NT2/D1 (cell line): ENCODE data around the gene GRWD1.

Experiments used
- YY1 ChIP-seq: IDR thresholded peaks from 2 replicates; pipeline ENCODE4 v1.6.1; 2011; ENCODE audit not compliant: insufficient read length, insufficient read depth
- ZNF274 ChIP-seq: IDR thresholded peaks from 2 replicates; pipeline ENCODE4 v1.6.1; 2011; ENCODE audit warnings: mild to moderate bottlenecking, low read depth, low read length

- TF ChIP-seq YY1 (no peak), ZNF274 (no peak)
Measured at GRCh38 chr19:48397263-48398101, 48.3 kb upstream of the GRWD1 start.
